CD14-positive monocyte (primary cell): ENCODE measurements around the gene ANO7. TPM values are rescaled to one million over a fixed set of nuclear protein-coding genes. Genes with fewer than 3 reads are reported as not detected.

Experiments used
- DNase-seq, 3 donors: peaks; one replicate each; pipeline ENCODE4 v3.0.0-alpha.2; 2011 to 2022
- H2AFZ ChIP-seq: 2 replicates; pipeline ENCODE4 v1.6.0; 2012; ENCODE audit warnings: mild to moderate bottlenecking, low read depth, low read length, inconsistent platforms; ENCODE audit not compliant: insufficient read depth, poor library complexity, severe bottlenecking
- H3K27ac ChIP-seq, 2 donors: 1 replicate in 1 of 2; 2 replicates in 1 of 2; pipeline ENCODE4 v1.5.1; 2012 to 2013; ENCODE audit warnings: low read length in 2 of 2, control low read depth in 1 of 2, inconsistent platforms in 1 of 2, low read depth in 1 of 2, mild to moderate bottlenecking in 1 of 2
- H3K27me3 ChIP-seq, 2 donors: one replicate each; pipeline versions ENCODE4 v1.6.0 to v1.6.1; 2011 to 2013; ENCODE audit warnings: low read length in 2 of 2; ENCODE audit not compliant: control insufficient read depth in 2 of 2, insufficient read depth in 2 of 2
- H3K36me3 ChIP-seq, 2 donors: replicated peaks in 1 of 2; 1 replicate in 1 of 2; 2 replicates in 1 of 2; pipeline versions ENCODE4 v1.5.1 to v1.6.1; 2012 to 2013; ENCODE audit warnings: low read length in 2 of 2, control low read depth in 1 of 2, inconsistent platforms in 1 of 2, mild to moderate bottlenecking in 1 of 2; ENCODE audit not compliant: insufficient read depth in 2 of 2, control insufficient read depth in 1 of 2
- H3K4me1 ChIP-seq, 2 donors: 1 replicate in 1 of 2; 2 replicates in 1 of 2; pipeline versions ENCODE4 v1.5.1 to v1.6.1; 2012 to 2013; ENCODE audit warnings: low read length in 2 of 2, control low read depth in 1 of 2, inconsistent platforms in 1 of 2, mild to moderate bottlenecking in 1 of 2, moderate library complexity in 1 of 2; ENCODE audit not compliant: insufficient read depth in 2 of 2, control insufficient read depth in 1 of 2
- H3K4me2 ChIP-seq: replicated peaks from 2 replicates; pipeline ENCODE3; 2012; ENCODE audit warnings: low read length, moderate library complexity, mild to moderate bottlenecking; ENCODE audit not compliant: poor library complexity, severe bottlenecking; ENCODE audit errors: extremely low read depth
- H3K4me3 ChIP-seq, 3 experiments: fragments of 200-600 bp in 1 of 3; sonication (generic) in 1 of 3; replicated peaks in 1 of 3; 1 replicate in 2 of 3; 2 replicates in 1 of 3; pipeline ENCODE4 v1.5.1; 2011 to 2013; ENCODE audit warnings: low read length in 3 of 3, mild to moderate bottlenecking in 3 of 3, control low read depth in 2 of 3, low read depth in 2 of 3, inconsistent platforms in 1 of 3, moderate library complexity in 1 of 3
- H3K79me2 ChIP-seq: 2 replicates; pipeline ENCODE4 v1.6.0; 2012; ENCODE audit warnings: mild to moderate bottlenecking, control low read depth, inconsistent platforms, low read length, moderate library complexity; ENCODE audit not compliant: insufficient read depth
- H3K9ac ChIP-seq: 2 replicates; pipeline ENCODE4 v1.6.0; 2017; ENCODE audit warnings: low read length, mild to moderate bottlenecking; ENCODE audit not compliant: insufficient read depth, poor library complexity, severe bottlenecking
- H3K9me3 ChIP-seq, 2 donors: replicated peaks in 1 of 2; 1 replicate in 1 of 2; 2 replicates in 1 of 2; pipeline versions ENCODE4 v1.5.1 to v1.6.1; 2012 to 2013; ENCODE audit warnings: low read length in 2 of 2, control low read depth in 1 of 2; ENCODE audit not compliant: control insufficient read depth in 1 of 2, insufficient read depth in 1 of 2
- H4K20me1 ChIP-seq: 2 replicates; pipeline ENCODE4 v1.6.0; 2012; ENCODE audit warnings: mild to moderate bottlenecking, low read length, control low read depth, moderate library complexity; ENCODE audit not compliant: insufficient read depth
- H3K27ac Mint-ChIP-seq, 7 donors: one replicate each; pipeline ENCODE4 v1.8.0; 2020; ENCODE audit warnings: mild to moderate bottlenecking in 7 of 7, mixed read lengths in 7 of 7, moderate library complexity in 6 of 7, inconsistent platforms in 2 of 7
- H3K27me3 Mint-ChIP-seq, 3 donors: one replicate each; pipeline ENCODE4 v1.8.0; 2021 to 2022; ENCODE audit warnings: low read depth in 3 of 3, mild to moderate bottlenecking in 3 of 3, mixed read lengths in 3 of 3, moderate library complexity in 3 of 3, inconsistent platforms in 1 of 3
- H3K36me3 Mint-ChIP-seq, 2 donors: one replicate each; pipeline ENCODE4 v1.8.0; 2020; ENCODE audit warnings: mixed read lengths in 2 of 2, inconsistent platforms in 1 of 2, mild to moderate bottlenecking in 1 of 2
- H3K4me1 Mint-ChIP-seq: one replicate; pipeline ENCODE4 v1.8.0; 2020; ENCODE audit warnings: mild to moderate bottlenecking, mixed read lengths
- H3K4me3 Mint-ChIP-seq, 2 donors: one replicate each; pipeline ENCODE4 v1.8.0; 2020; ENCODE audit warnings: mild to moderate bottlenecking in 2 of 2, mixed read lengths in 2 of 2, moderate library complexity in 1 of 2
- H3K9me3 Mint-ChIP-seq, 7 donors: one replicate each; pipeline ENCODE4 v1.8.0; 2020 to 2022; ENCODE audit warnings: mixed read lengths in 7 of 7, mild to moderate bottlenecking in 6 of 7, moderate library complexity in 6 of 7, inconsistent platforms in 2 of 7
- whole genome bisulfite sequencing: methylation state at CpG from one replicate; pipeline ENCODE4 v1.1.5; 2013; ENCODE audit warnings: missing lambda C conversion rate; ENCODE audit not compliant: insufficient coverage; 5-methylcytosine and 5-hydroxymethylcytosine counted together
- intact Hi-C, 2 donors: fragments of 100-400 bp; cut with micrococcal nuclease; formaldehyde crosslinking; loops; one replicate each; pipeline versions ENCODE4 v1.15.0 to v1.15.1; 2023
- polyA plus RNA-seq, 3 donors: library from polyadenylated mRNA; depleted of rRNA in 1 of 3; unstranded in 2 of 3; stranded (reverse) in 1 of 3; fragments of 300-500 nt in 2 of 3; fragments of >200 nt in 1 of 3; fragmentation: Illumina TruSeq in 2 of 3; gene quantifications; 1 replicate in 2 of 3; 2 replicates in 1 of 3; pipeline ENCODE4 v1.2.3, GENCODE V29; 2012 to 2021
- TF ChIP-seq, protein P1 (sequence below): fragments of 200-600 bp; IDR thresholded peaks from one replicate; pipeline ENCODE4 v1.8.0; 2022; ENCODE audit warnings: antibody characterized with exemption, mild to moderate bottlenecking

ANO7 gene
- polyA plus RNA-seq, 3 donors = 0.03 TPM; not detected in 2

DNA sequence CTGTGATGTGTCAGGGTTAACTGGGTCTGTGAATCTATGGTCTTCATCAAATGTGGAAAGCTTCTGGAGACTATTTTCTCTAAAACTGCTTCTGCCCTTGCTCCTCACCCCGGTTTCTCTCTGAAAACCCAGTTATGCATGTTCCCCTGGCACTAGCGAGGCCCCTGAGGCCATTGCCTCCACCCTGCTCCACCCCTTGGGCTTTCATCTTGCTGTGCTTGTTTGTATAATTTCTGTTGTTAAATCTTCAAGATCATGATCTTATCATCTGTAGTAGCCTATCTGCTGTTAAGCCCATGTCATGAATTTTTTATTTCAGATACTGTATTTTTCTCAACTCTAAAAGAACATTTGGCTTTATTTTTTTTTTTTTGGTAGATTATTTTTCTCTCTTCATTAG is 14.9 kb upstream of the ANO7 start:
- Mint-ChIP-seq H3K9me3 (peaks cover 15 to 29% (median 20%) of the 10 kb centered on the region in 7 donors), H3K27ac (peak overlapping the region in 1 of 7 donors; percentile 7), H3K36me3 (peaks cover 80 to 99% of the 10 kb centered on the region in 2 donors), H3K4me1 (no peaks in the 10 kb centered on the region), H3K4me3 (no peak overlapping the region), H3K27me3 (peaks cover 0 to 3% (median 1%) of the 10 kb centered on the region in 3 donors)
- Histone ChIP-seq H3K9ac (no peak overlapping the region), H3K27ac (no peak overlapping the region), H3K4me3 (no peak overlapping the region), H3K4me2 (no peak overlapping the region), H3K27me3 (no peaks in the 10 kb centered on the region), H3K79me2 (no peaks in the 10 kb centered on the region), H4K20me1 (no peaks in the 10 kb centered on the region), H2AFZ (no peak overlapping the region), H3K9me3 (peaks cover 9 to 17% of the 10 kb centered on the region in 2 donors), H3K36me3 (peaks cover 66 to 91% of the 10 kb centered on the region in 2 donors), H3K4me1 (no peaks in the 10 kb centered on the region)
- no peak for DNase-seq
- TF ChIP-seq, protein P1, sequence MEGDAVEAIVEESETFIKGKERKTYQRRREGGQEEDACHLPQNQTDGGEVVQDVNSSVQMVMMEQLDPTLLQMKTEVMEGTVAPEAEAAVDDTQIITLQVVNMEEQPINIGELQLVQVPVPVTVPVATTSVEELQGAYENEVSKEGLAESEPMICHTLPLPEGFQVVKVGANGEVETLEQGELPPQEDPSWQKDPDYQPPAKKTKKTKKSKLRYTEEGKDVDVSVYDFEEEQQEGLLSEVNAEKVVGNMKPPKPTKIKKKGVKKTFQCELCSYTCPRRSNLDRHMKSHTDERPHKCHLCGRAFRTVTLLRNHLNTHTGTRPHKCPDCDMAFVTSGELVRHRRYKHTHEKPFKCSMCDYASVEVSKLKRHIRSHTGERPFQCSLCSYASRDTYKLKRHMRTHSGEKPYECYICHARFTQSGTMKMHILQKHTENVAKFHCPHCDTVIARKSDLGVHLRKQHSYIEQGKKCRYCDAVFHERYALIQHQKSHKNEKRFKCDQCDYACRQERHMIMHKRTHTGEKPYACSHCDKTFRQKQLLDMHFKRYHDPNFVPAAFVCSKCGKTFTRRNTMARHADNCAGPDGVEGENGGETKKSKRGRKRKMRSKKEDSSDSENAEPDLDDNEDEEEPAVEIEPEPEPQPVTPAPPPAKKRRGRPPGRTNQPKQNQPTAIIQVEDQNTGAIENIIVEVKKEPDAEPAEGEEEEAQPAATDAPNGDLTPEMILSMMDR = no peak
- WGBS = no CpG with 5 or more reads among the region's 2 CpGs
- intact Hi-C loops = no loop called here

DNA sequence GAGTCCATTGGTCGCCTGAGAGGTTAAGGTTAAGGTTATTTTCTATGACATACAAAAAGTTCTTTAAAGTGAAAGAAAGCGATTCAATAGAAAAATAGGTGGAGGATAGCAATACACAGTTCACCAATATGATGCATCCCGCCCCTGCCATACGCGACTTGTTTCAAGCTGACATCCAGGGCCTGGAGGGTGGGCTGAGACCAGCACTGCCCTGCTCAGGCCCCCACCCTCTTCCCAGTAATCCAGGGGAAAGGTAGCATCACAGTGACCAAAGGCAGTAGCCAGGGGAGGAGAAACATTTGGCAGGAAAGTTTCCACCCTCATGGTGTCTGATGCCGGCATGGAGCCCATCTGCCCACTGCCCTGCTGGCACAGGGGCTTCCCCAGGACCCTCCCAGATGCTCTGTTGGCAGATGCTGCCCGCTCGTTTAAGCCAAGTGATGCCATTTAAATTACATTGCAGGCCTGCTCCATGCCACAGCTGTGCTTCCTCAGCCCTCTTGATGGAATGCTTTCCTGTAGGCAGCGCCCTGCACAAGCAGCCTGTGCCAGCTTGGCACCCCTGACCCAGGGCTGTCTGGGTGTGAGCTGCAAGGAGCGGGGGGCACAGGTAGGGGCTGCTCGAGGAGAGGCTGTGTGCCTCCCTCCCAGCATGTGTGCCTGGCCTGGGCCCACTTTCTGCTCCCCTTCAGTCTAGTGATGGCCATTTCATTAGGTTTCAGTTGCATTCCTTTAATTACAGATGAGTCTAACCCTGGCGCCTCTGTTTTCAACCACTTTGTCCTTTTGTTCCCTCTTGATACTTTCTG is 10.7 kb upstream of the ANO7 start:
- Histone ChIP-seq H3K4me1 (no peaks in the 10 kb centered on the region), H3K9me3 (no peaks in the 10 kb centered on the region), H3K79me2 (no peaks in the 10 kb centered on the region), H4K20me1 (no peaks in the 10 kb centered on the region), H3K27ac (no peak overlapping the region), H3K4me2 (no peak overlapping the region), H3K27me3 (no peaks in the 10 kb centered on the region), H2AFZ (no peak overlapping the region), H3K4me3 (no peak overlapping the region), H3K9ac (no peak overlapping the region), H3K36me3 (peaks cover 51 to 86% of the 10 kb centered on the region in 2 donors)
- 97% methylated on average over 4 of the region's 12 CpGs for WGBS
- no peak overlapping the region for H3K4me3 Mint-ChIP-seq
- H3K9me3 Mint-ChIP-seq = peaks cover 0 to 3% (median 0%) of the 10 kb centered on the region in 7 donors
- H3K27me3 Mint-ChIP-seq = peaks cover 0 to 3% (median 1%) of the 10 kb centered on the region in 3 donors
- H3K27ac Mint-ChIP-seq = peak overlapping the region in 1 of 7 donors; percentile 35
- intact Hi-C loops = no loop called here
- no peaks in the 10 kb centered on the region for H3K4me1 Mint-ChIP-seq
- TF ChIP-seq, protein P1 = no peak
- peaks cover 72 to 93% of the 10 kb centered on the region in 2 donors for H3K36me3 Mint-ChIP-seq
- DNase-seq = no peak
